Measurements from ENCODE around the gene FAM240B. TPM values are rescaled to one million over a fixed set of nuclear protein-coding genes. Genes with fewer than 3 reads are reported as not detected.

The FAM240B gene
- total RNA-seq, 1 experiment from 2014 or later, result not detected

DNA sequence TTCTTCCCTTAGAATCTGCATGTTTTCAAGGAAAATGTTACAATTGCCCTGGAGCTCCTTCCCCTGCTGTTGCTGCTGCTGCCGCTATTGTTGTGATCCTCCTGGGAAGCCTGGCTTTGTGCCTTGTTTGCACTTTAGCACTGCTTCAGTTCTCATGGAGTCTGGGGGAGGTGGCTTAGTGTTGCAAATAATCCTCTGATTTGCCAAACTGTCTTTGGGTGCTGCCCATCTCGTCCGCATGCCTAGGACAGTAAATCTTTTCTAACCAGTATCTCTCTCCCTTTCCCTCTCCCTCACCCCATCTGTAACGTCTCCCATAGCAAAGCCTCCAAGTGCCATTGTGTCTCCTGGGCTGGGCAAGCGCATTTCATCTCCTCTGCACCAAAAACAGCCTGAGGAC is 30.3 kb downstream of the FAM240B start:
- Histone ChIP-seq H4K20me1 (ENCODE audit: low read length) (no peaks in the 10 kb centered on the region), H3K27me3 (ENCODE audit: low read length) (no peaks in the 10 kb centered on the region), H3K9me2 (replicated peaks; ENCODE audit: low read length) (no peaks in the 10 kb centered on the region), H3F3A (ENCODE audit: low read length, unreplicated experiment) (no peaks in the 10 kb centered on the region), H2AFZ (ENCODE audit: low read length) (no peak overlapping the region), H3K4me1 (ENCODE audit: insufficient read depth, low read length) (peaks cover 11% of the 10 kb centered on the region; the same call in 1 of the 2 replicates), H3K4me3 (ENCODE audit: low read length) (no peak overlapping the region), H3K4me2 (ENCODE audit: low read length) (no peak overlapping the region), H3K36me3 (ENCODE audit: low read depth, low read length) (no peaks in the 10 kb centered on the region), H3K79me2 (ENCODE audit: low read length) (no peaks in the 10 kb centered on the region), H3K9me3 (ENCODE audit: low read length) (no peaks in the 10 kb centered on the region), H3K27ac (ENCODE audit: low read length) (no peak overlapping the region), H3K9ac (ENCODE audit: low read length) (no peak overlapping the region)
- intact Hi-C loops (cut with micrococcal nuclease), result no loop called here
- CTCF ChIA-PET, result no interaction called here
- BruUV-seq (replicated peaks), result no TSS peak
- TF ChIP-seq EZH2phosphoT487 (IDR thresholded peaks at IDR 0.05; ENCODE audit: borderline replicate concordance, low read length), result no peak
- TF ChIP-seq EZH2 (IDR thresholded peaks at IDR 0.05; ENCODE audit: low read length, unreplicated experiment), result no peak
- TF ChIP-seq, protein P1, sequence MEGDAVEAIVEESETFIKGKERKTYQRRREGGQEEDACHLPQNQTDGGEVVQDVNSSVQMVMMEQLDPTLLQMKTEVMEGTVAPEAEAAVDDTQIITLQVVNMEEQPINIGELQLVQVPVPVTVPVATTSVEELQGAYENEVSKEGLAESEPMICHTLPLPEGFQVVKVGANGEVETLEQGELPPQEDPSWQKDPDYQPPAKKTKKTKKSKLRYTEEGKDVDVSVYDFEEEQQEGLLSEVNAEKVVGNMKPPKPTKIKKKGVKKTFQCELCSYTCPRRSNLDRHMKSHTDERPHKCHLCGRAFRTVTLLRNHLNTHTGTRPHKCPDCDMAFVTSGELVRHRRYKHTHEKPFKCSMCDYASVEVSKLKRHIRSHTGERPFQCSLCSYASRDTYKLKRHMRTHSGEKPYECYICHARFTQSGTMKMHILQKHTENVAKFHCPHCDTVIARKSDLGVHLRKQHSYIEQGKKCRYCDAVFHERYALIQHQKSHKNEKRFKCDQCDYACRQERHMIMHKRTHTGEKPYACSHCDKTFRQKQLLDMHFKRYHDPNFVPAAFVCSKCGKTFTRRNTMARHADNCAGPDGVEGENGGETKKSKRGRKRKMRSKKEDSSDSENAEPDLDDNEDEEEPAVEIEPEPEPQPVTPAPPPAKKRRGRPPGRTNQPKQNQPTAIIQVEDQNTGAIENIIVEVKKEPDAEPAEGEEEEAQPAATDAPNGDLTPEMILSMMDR (conservative IDR thresholded peaks at IDR 0.05; ENCODE audit: low read depth, low read length), result no peak
- POLR2A ChIA-PET (ENCODE audit: unreplicated experiment), result no interaction called here
- ATAC-seq (no peak), DNase-seq (no peak)

DNA sequence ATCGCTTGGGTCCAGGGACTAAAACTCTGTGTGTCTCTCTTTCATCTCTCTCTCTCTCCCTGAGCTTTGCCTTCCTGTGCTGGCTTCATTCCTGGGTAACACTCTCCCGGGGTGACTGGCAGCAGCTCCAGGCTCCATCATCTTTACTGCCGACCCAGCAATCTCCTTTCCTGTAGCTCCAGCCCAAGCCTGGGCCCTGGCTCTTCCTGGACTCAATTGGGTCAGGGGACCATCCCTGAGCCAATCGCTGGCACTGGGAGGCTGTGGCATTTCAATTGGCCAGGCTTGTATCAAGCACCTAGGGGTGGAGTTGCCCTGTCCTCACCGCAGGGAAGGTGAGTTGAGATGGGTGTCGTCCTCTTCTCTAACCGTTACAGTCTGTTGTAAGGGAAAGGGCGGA is 31.9 kb downstream of the FAM240B start:
- peak overlapping the region; percentile 28; the same call in 1 of the 2 replicates for H3K9ac ChIP-seq (ENCODE audit: low read length)
- no peaks in the 10 kb centered on the region for H3K36me3 ChIP-seq (ENCODE audit: low read depth, low read length)
- intact Hi-C loops (cut with micrococcal nuclease), result no loop called here
- POLR2A ChIA-PET (ENCODE audit: unreplicated experiment), result no interaction called here
- peak overlapping the region; percentile 63 for H3K4me2 ChIP-seq (ENCODE audit: low read length)
- peaks cover 16% of the 10 kb centered on the region for H3K4me1 ChIP-seq (ENCODE audit: insufficient read depth, low read length)
- CTCF ChIA-PET, result no interaction called here
- H3K27ac ChIP-seq (ENCODE audit: low read length), result no peak overlapping the region
- peak overlapping the region; percentile 32; the same call in 1 of the 2 replicates for H3K4me3 ChIP-seq (ENCODE audit: low read length)
- H2AFZ ChIP-seq (ENCODE audit: low read length), result peak overlapping the region; percentile 76
- no peaks in the 10 kb centered on the region for H3F3A ChIP-seq (ENCODE audit: low read length, unreplicated experiment)
- DNase-seq (no peak), ATAC-seq (no peak)
- no peaks in the 10 kb centered on the region for H4K20me1 ChIP-seq (ENCODE audit: low read length)
- H3K9me3 ChIP-seq (ENCODE audit: low read length), result no peaks in the 10 kb centered on the region
- TF ChIP-seq, protein P1 (conservative IDR thresholded peaks at IDR 0.05; ENCODE audit: low read depth, low read length), result no peak
- TF ChIP-seq EZH2 (IDR thresholded peaks at IDR 0.05; ENCODE audit: low read length, unreplicated experiment) (no peak), EZH2phosphoT487 (IDR thresholded peaks at IDR 0.05; ENCODE audit: borderline replicate concordance, low read length) (no peak)
- H3K27me3 ChIP-seq (ENCODE audit: low read length), result no peaks in the 10 kb centered on the region
- no peaks in the 10 kb centered on the region for H3K79me2 ChIP-seq (ENCODE audit: low read length)
- H3K9me2 ChIP-seq (replicated peaks; ENCODE audit: low read length), result no peaks in the 10 kb centered on the region
- TSS peak; percentile 28 for BruUV-seq (replicated peaks)

DNA sequence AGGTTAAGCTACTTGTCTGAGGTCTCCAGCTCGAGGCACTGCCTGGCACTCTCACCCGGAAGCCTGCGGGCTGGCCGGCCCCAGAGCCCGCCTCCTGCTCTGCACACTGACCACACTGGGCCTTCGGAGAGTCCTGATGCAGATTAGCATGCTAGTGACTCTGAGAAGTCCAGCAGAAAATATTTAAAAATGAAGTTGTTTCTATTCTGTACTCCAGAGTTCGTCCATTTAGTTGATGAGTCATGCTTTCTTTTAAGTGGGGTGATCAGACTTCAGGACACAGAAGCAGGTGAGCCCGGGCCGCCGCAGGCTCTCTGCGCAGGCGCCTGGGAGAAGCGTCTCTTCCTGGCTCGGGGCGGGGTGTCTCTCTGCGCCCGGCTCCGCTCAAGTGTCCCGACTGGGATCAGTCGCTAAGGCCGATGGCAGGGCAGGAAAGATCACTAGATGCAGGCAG is 32.5 kb downstream of the FAM240B start:
- H3K27ac ChIP-seq (ENCODE audit: low read length), result no peak overlapping the region
- CTCF ChIA-PET, result interaction anchor here (1.3 kb wide), 1 partner anchor 15 kb away, joined by 3 read pairs; no protein-coding TSS in a partner anchor

More for the DNA sequence above, 32.5 kb downstream of the FAM240B start:
- H3K9me3 ChIP-seq (ENCODE audit: low read length), result no peaks in the 10 kb centered on the region
- no peaks in the 10 kb centered on the region for H3K79me2 ChIP-seq (ENCODE audit: low read length)
- BruUV-seq (replicated peaks), result no TSS peak
- no peaks in the 10 kb centered on the region for H3K9me2 ChIP-seq (replicated peaks; ENCODE audit: low read length)
- peak; percentile 44 for DNase-seq
- H3K36me3 ChIP-seq (ENCODE audit: low read depth, low read length), result no peaks in the 10 kb centered on the region
- peak overlapping the region; percentile 76 for H2AFZ ChIP-seq (ENCODE audit: low read length)
- no peaks in the 10 kb centered on the region for H4K20me1 ChIP-seq (ENCODE audit: low read length)
- intact Hi-C loops (cut with micrococcal nuclease), result no loop called here
- H3K27me3 ChIP-seq (ENCODE audit: low read length), result no peaks in the 10 kb centered on the region
- H3K4me1 ChIP-seq (ENCODE audit: insufficient read depth, low read length), result peaks cover 21% of the 10 kb centered on the region
- TF ChIP-seq EZH2 (IDR thresholded peaks at IDR 0.05; ENCODE audit: low read length, unreplicated experiment), result no peak
- TF ChIP-seq, protein P1 (conservative IDR thresholded peaks at IDR 0.05; ENCODE audit: low read depth, low read length), result no peak
- TF ChIP-seq EZH2phosphoT487 (IDR thresholded peaks at IDR 0.05; ENCODE audit: borderline replicate concordance, low read length), result no peak
- H3K4me3 ChIP-seq (ENCODE audit: low read length), result peak overlapping the region; percentile 32; the same call in 1 of the 2 replicates
- peak overlapping the region; percentile 28; the same call in 1 of the 2 replicates for H3K9ac ChIP-seq (ENCODE audit: low read length)
- H3K4me2 ChIP-seq (ENCODE audit: low read length), result peak overlapping the region; percentile 63
- peaks cover 2% of the 10 kb centered on the region for H3F3A ChIP-seq (ENCODE audit: low read length, unreplicated experiment)
- POLR2A ChIA-PET (ENCODE audit: unreplicated experiment), result no interaction called here
- ATAC-seq, result peak; percentile 61
